ENCODE measurements around the gene LUC7L3.
A peak's percentile ranks its signal among the peaks of the same experiment; 100 is the strongest.

LUC7L3 gene

DNA sequence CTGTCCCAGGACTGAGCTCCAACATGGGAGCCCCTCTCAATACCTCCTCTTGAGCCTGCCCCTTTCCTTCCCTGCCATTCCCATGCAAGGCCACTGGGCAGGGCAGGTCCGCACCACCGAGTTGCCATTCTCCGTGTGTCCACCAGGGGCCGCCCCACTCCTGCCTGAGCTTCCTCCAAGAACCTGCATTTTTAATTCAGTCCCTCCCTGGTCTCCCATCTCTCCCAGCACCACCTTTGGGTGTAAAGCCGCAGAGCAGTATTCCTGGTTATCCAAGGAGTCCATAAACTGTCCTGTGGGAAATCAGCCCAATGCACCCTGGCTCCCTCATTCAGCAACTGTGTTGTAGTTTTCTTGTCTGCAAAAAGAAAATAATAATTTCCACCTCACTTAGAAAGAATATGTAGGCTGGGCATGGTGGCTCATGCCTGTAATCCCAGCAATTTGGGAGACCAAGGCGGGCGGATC, 63.8 kb downstream of the LUC7L3 start:
- no peak overlapping the region for H3K9ac ChIP-seq (ENCODE audit: low read length)
- no peaks in the 10 kb centered on the region for H4K20me1 ChIP-seq (ENCODE audit: insufficient read depth, low read length)
- no peaks in the 10 kb centered on the region for H3K27me3 ChIP-seq (ENCODE audit: insufficient read depth, low read length)
- no peak overlapping the region for H2AFZ ChIP-seq (ENCODE audit: low read length)
- no peaks in the 10 kb centered on the region for H3K36me3 ChIP-seq (ENCODE audit: insufficient read depth, low read length)
- no peaks in the 10 kb centered on the region for H3K9me2 ChIP-seq (ENCODE audit: low read depth, low read length)
- TF ChIP-seq, protein P1, sequence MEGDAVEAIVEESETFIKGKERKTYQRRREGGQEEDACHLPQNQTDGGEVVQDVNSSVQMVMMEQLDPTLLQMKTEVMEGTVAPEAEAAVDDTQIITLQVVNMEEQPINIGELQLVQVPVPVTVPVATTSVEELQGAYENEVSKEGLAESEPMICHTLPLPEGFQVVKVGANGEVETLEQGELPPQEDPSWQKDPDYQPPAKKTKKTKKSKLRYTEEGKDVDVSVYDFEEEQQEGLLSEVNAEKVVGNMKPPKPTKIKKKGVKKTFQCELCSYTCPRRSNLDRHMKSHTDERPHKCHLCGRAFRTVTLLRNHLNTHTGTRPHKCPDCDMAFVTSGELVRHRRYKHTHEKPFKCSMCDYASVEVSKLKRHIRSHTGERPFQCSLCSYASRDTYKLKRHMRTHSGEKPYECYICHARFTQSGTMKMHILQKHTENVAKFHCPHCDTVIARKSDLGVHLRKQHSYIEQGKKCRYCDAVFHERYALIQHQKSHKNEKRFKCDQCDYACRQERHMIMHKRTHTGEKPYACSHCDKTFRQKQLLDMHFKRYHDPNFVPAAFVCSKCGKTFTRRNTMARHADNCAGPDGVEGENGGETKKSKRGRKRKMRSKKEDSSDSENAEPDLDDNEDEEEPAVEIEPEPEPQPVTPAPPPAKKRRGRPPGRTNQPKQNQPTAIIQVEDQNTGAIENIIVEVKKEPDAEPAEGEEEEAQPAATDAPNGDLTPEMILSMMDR (IDR thresholded peaks at IDR 0.05; ENCODE audit: low read length): peak; percentile 96
- TF ChIP-seq EZH2 (IDR thresholded peaks at IDR 0.05; ENCODE audit: borderline replicate concordance, low read length): no peak
- H3K4me1 ChIP-seq (ENCODE audit: insufficient read depth, low read length, severe bottlenecking): no peaks in the 10 kb centered on the region
- H3K9me3 ChIP-seq (ENCODE audit: low read length): no peaks in the 10 kb centered on the region
- H3K4me2 ChIP-seq (ENCODE audit: low read length): no peak overlapping the region
- no peak overlapping the region for H3K27ac ChIP-seq (ENCODE audit: low read depth, low read length, poor library complexity, severe bottlenecking)
- no peak overlapping the region for H3K4me3 ChIP-seq (ENCODE audit: low read depth, low read length, poor library complexity, severe bottlenecking)
- no peaks in the 10 kb centered on the region for H3F3A ChIP-seq (ENCODE audit: insufficient read depth, low read length)
- H3K79me2 ChIP-seq (ENCODE audit: insufficient read depth, low read length): no peaks in the 10 kb centered on the region

DNA sequence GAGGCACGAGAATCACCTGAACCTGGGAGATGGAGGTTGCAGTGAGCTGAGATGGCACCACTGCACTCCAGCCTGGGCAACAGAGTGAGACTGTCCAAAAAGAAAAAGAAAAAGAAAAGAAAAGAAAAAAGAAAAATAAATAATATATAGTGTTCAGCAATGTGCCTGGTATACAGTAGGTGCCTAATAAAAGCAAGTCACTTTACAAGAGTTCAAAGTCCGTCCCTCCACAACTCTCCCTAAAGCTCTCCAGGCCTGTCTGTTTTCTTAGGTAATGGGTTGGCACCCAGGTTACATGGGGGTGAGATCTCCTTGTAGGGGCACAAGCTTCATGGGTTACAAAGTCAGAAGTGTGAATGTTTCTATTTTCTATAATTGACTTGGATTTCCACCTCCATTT, 64.5 kb downstream of the LUC7L3 start:
- Histone ChIP-seq H3K4me1 (ENCODE audit: insufficient read depth, low read length, severe bottlenecking) (no peaks in the 10 kb centered on the region), H3K27me3 (ENCODE audit: insufficient read depth, low read length) (no peaks in the 10 kb centered on the region), H3K36me3 (ENCODE audit: insufficient read depth, low read length) (no peaks in the 10 kb centered on the region), H3K27ac (ENCODE audit: low read depth, low read length, poor library complexity, severe bottlenecking) (no peak overlapping the region), H4K20me1 (ENCODE audit: insufficient read depth, low read length) (no peaks in the 10 kb centered on the region), H2AFZ (ENCODE audit: low read length) (no peak overlapping the region), H3K9ac (ENCODE audit: low read length) (no peak overlapping the region), H3K9me2 (ENCODE audit: low read depth, low read length) (no peaks in the 10 kb centered on the region), H3F3A (ENCODE audit: insufficient read depth, low read length) (no peaks in the 10 kb centered on the region), H3K4me2 (ENCODE audit: low read length) (no peak overlapping the region), H3K79me2 (ENCODE audit: insufficient read depth, low read length) (no peaks in the 10 kb centered on the region), H3K9me3 (ENCODE audit: low read length) (no peaks in the 10 kb centered on the region), H3K4me3 (ENCODE audit: low read depth, low read length, poor library complexity, severe bottlenecking) (no peak overlapping the region)
- TF ChIP-seq EZH2 (IDR thresholded peaks at IDR 0.05; ENCODE audit: borderline replicate concordance, low read length): no peak
- TF ChIP-seq, protein P1 (IDR thresholded peaks at IDR 0.05; ENCODE audit: low read length): no peak

DNA sequence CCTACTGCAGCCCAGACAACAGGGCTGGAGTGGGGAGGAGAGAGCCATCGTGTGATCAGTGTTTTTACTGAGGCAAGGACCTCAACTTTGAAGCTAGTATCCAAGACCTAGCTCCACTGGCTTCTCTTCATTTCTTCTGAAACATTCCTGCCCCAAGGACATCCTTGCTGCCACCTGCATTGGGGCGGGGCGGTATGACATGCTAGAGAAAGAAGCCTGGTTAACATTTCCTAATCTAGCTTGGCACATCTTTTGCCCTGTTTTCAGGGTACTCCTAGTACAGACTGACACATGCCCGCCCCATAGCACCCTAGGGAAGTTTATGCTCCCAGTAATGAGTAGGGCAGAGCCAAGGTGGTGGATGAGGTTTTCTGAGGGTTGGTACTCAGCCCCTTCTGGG, 65.7 kb downstream of the LUC7L3 start:
- Histone ChIP-seq H3K36me3 (ENCODE audit: insufficient read depth, low read length) (no peaks in the 10 kb centered on the region), H3K4me2 (ENCODE audit: low read length) (no peak overlapping the region), H3K4me1 (ENCODE audit: insufficient read depth, low read length, severe bottlenecking) (no peaks in the 10 kb centered on the region), H3K9me3 (ENCODE audit: low read length) (no peaks in the 10 kb centered on the region), H3F3A (ENCODE audit: insufficient read depth, low read length) (no peaks in the 10 kb centered on the region), H3K27me3 (ENCODE audit: insufficient read depth, low read length) (no peaks in the 10 kb centered on the region), H4K20me1 (ENCODE audit: insufficient read depth, low read length) (no peaks in the 10 kb centered on the region), H2AFZ (ENCODE audit: low read length) (no peak overlapping the region), H3K4me3 (ENCODE audit: low read depth, low read length, poor library complexity, severe bottlenecking) (no peak overlapping the region), H3K79me2 (ENCODE audit: insufficient read depth, low read length) (no peaks in the 10 kb centered on the region), H3K9me2 (ENCODE audit: low read depth, low read length) (no peaks in the 10 kb centered on the region), H3K27ac (ENCODE audit: low read depth, low read length, poor library complexity, severe bottlenecking) (no peak overlapping the region), H3K9ac (ENCODE audit: low read length) (no peak overlapping the region)
- TF ChIP-seq EZH2 (IDR thresholded peaks at IDR 0.05; ENCODE audit: borderline replicate concordance, low read length): no peak
- TF ChIP-seq, protein P1 (IDR thresholded peaks at IDR 0.05; ENCODE audit: low read length): no peak

Data from OCI-LY1 (cell line).